Measurements from ENCODE around the gene SF3B5. TPM values are rescaled to one million over a fixed set of nuclear protein-coding genes. Genes with fewer than 3 reads are reported as not detected.

SF3B5 gene
- total and polyA plus RNA-seq, 2 experiments from 2014 or later = 151 to 183 TPM

- Histone ChIP-seq H3K79me2 (replicated peaks; ENCODE audit: insufficient read depth) (no peaks in the 10 kb centered on the region), H3K4me1 (ENCODE audit: insufficient read depth) (peaks cover 32% of the 10 kb centered on the region), H3K36me3 (ENCODE audit: insufficient read depth) (no peaks in the 10 kb centered on the region), H3F3A (replicated peaks; ENCODE audit: low read depth) (peaks cover 4% of the 10 kb centered on the region; the same call in 1 of the 2 replicates), H4K20me1 (replicated peaks; ENCODE audit: insufficient read depth) (peaks cover 14% of the 10 kb centered on the region), H3K27me3 (ENCODE audit: insufficient read depth) (peaks cover 82% of the 10 kb centered on the region), H2AFZ (peak overlapping the region; percentile 91), H3K4me3 (peak overlapping the region; percentile 81), H3K9me2 (ENCODE audit: insufficient read depth) (peaks cover 4% of the 10 kb centered on the region; the same call in 1 of the 2 replicates), H3K27ac (ENCODE audit: low read depth) (no peak overlapping the region), H3K4me2 (peak overlapping the region; percentile 89)
- Mint-ChIP-seq H3K27ac (no peak overlapping the region), H3K27me3 (ENCODE audit: insufficient read depth, low read depth, poor library complexity) (peaks cover 49% of the 10 kb centered on the region), H3K9me3 (0 out of 3 replicates have a peak, but pooled peaks cover 2% of the 10 kb centered on the region), H3K4me3 (peak overlapping the region; percentile 83), H3K4me1 (peaks cover 32% of the 10 kb centered on the region), H3K36me3 (ENCODE audit: low read depth) (no peaks in the 10 kb centered on the region)
- ATAC-seq (peak; percentile 19), DNase-seq (ENCODE audit: low spot score) (peak; percentile 49)
- TF ChIP-seq ZNF114 (CRISPR knock-in tag; IDR thresholded peaks at IDR 0.05) (no peak), REST (IDR thresholded peaks at IDR 0.05; ENCODE audit: unreplicated experiment) (no peak), EZH2phosphoT487 (IDR thresholded peaks at IDR 0.05; ENCODE audit: unreplicated experiment) (no peak), ETS1 (IDR thresholded peaks at IDR 0.05) (no peak), POLR2AphosphoS5 (IDR thresholded peaks at IDR 0.05; ENCODE audit: low read depth) (no peak)
Observed at GRCh38 chr6:144063246-144063743, 32.1 kb downstream of the SF3B5 start.

- Histone ChIP-seq H3K4me3 (peak overlapping the region; percentile 81; the same call in 1 of the 2 replicates), H3K4me1 (ENCODE audit: insufficient read depth) (peaks cover 32% of the 10 kb centered on the region), H3K9me2 (ENCODE audit: insufficient read depth) (peaks cover 6% of the 10 kb centered on the region; the same call in 1 of the 2 replicates), H3K4me2 (peak overlapping the region; percentile 89; the same call in 1 of the 2 replicates), H3F3A (replicated peaks; ENCODE audit: low read depth) (peaks cover 4% of the 10 kb centered on the region; the same call in 1 of the 2 replicates), H4K20me1 (replicated peaks; ENCODE audit: insufficient read depth) (peaks cover 14% of the 10 kb centered on the region), H3K27ac (ENCODE audit: low read depth) (no peak overlapping the region), H3K36me3 (ENCODE audit: insufficient read depth) (no peaks in the 10 kb centered on the region), H3K79me2 (replicated peaks; ENCODE audit: insufficient read depth) (no peaks in the 10 kb centered on the region), H3K27me3 (ENCODE audit: insufficient read depth) (peaks cover 77% of the 10 kb centered on the region), H2AFZ (no peak overlapping the region)
- Mint-ChIP-seq H3K36me3 (ENCODE audit: low read depth) (no peaks in the 10 kb centered on the region), H3K27me3 (ENCODE audit: insufficient read depth, low read depth, poor library complexity) (peaks cover 49% of the 10 kb centered on the region), H3K27ac (no peak overlapping the region), H3K4me3 (peak overlapping the region; percentile 83), H3K9me3 (0 out of 3 replicates have a peak, but pooled peaks cover 2% of the 10 kb centered on the region), H3K4me1 (peaks cover 32% of the 10 kb centered on the region)
- ATAC-seq = no peak
- no peak for DNase-seq (ENCODE audit: low spot score)
- TF ChIP-seq POLR2AphosphoS5 (IDR thresholded peaks at IDR 0.05; ENCODE audit: low read depth) = no peak
- TF ChIP-seq REST (IDR thresholded peaks at IDR 0.05; ENCODE audit: unreplicated experiment) = no peak
- TF ChIP-seq JUNB (IDR thresholded peaks at IDR 0.05; ENCODE audit: unreplicated experiment) = no peak
- TF ChIP-seq EZH2phosphoT487 (IDR thresholded peaks at IDR 0.05; ENCODE audit: unreplicated experiment) = no peak
- TF ChIP-seq STAT1 (IDR thresholded peaks at IDR 0.05; ENCODE audit: unreplicated experiment) = no peak
- TF ChIP-seq ZNF331 (CRISPR knock-in tag; IDR thresholded peaks at IDR 0.05; ENCODE audit: low read depth) = no peak
Observed at GRCh38 chr6:144062786-144063185, 32.6 kb downstream of the SF3B5 start.

Measured in GM23338 (cell line).